ENCODE results near the gene TNFRSF13B.

DNA sequence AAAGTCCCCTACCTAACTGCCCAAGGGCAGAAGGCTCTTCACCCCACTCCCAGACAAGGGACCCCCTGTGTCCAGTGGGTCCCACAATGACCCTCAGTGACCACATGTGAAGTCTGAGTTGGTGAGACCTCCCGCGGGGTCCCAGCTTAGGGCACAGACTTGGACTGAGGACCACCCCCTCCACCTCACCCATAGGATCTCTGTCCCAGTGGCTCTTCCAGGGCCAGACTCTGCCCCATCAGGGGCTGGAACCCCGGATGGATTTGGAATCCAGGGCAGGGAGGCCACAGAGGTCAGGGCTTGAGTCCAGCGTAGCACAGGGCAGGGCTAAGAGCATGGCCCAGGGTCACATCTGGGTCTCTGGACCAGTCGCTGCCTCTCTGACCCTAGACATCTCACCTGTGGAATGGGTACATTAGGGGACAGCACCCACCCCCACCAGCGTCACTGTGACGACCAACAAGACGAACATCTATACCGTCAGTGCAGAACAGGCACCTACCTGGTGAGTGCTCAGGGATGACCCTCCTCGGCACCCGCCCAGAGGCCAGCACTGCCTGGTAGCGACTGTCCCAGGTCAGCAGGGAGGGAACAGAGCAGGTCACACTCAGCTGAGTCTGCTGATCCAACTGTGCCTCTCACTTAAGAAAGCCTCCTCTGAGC, 37.7 kb downstream of the TNFRSF13B start:
- TF ChIP-seq, protein P1, sequence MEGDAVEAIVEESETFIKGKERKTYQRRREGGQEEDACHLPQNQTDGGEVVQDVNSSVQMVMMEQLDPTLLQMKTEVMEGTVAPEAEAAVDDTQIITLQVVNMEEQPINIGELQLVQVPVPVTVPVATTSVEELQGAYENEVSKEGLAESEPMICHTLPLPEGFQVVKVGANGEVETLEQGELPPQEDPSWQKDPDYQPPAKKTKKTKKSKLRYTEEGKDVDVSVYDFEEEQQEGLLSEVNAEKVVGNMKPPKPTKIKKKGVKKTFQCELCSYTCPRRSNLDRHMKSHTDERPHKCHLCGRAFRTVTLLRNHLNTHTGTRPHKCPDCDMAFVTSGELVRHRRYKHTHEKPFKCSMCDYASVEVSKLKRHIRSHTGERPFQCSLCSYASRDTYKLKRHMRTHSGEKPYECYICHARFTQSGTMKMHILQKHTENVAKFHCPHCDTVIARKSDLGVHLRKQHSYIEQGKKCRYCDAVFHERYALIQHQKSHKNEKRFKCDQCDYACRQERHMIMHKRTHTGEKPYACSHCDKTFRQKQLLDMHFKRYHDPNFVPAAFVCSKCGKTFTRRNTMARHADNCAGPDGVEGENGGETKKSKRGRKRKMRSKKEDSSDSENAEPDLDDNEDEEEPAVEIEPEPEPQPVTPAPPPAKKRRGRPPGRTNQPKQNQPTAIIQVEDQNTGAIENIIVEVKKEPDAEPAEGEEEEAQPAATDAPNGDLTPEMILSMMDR (optimal IDR thresholded peaks at IDR 0.05 in 1 of 3, IDR thresholded peaks at IDR 0.05 in 1 of 3, conservative IDR thresholded peaks at IDR 0.05 in 1 of 3; ENCODE audit: extremely low read depth in 1 of 3, insufficient read depth in 2 of 3, low read length in 3 of 3) = no peak
- no peak for TF ChIP-seq EZH2 (IDR thresholded peaks at IDR 0.05; ENCODE audit: low read length)
